Fibroblast of skin of right quadriceps (primary cell): Measurements from ENCODE around the gene CCL7.

Experiments used
- DNase-seq: peaks from one replicate; pipeline ENCODE4 v3.0.0-alpha.2; 2013

The CCL7 gene

GRCh38 chr17:34291721-34292348 lies 21.8 kb downstream of the CCL7 start:
- no peak for DNase-seq

- no peak for DNase-seq
These were observed 29.0 kb downstream of the CCL7 start for GRCh38 chr17:34299027-34299426.

- DNase-seq = peak; percentile 68
These were observed 30.0 kb downstream of the CCL7 start for GRCh38 chr17:34299956-34300577.

- DNase-seq = peak; percentile 83
These were observed 30.8 kb downstream of the CCL7 start for GRCh38 chr17:34300652-34301370.

- DNase-seq = peak; percentile 43
These were observed 32.0 kb downstream of the CCL7 start for GRCh38 chr17:34301986-34302385.

GRCh38 chr17:34302636-34303035 lies 32.6 kb downstream of the CCL7 start:
- no peak for DNase-seq

- DNase-seq = no peak
These were observed 33.6 kb downstream of the CCL7 start for GRCh38 chr17:34303606-34304005.

- no peak for DNase-seq
These were observed 35.0 kb downstream of the CCL7 start for GRCh38 chr17:34305061-34305460.

GRCh38 chr17:34305606-34306005 lies 35.6 kb downstream of the CCL7 start:
- no peak for DNase-seq

- DNase-seq = peak; percentile 75
These were observed 36.4 kb downstream of the CCL7 start for GRCh38 chr17:34306466-34306865.

- peak; percentile 39 for DNase-seq
These were observed 37.1 kb downstream of the CCL7 start for GRCh38 chr17:34307110-34307509.

GRCh38 chr17:34308371-34308770 lies 38.4 kb downstream of the CCL7 start:
- DNase-seq = no peak

- no peak for DNase-seq
These were observed 41.3 kb downstream of the CCL7 start for GRCh38 chr17:34311291-34311690.

GRCh38 chr17:34312080-34312479 lies 42.1 kb downstream of the CCL7 start:
- DNase-seq = peak; percentile 85

- DNase-seq = peak; percentile 49
These were observed 43.1 kb downstream of the CCL7 start for GRCh38 chr17:34313164-34313563.

- peak; percentile 61 for DNase-seq
These were observed 44.3 kb downstream of the CCL7 start for GRCh38 chr17:34314279-34314678.

- no peak for DNase-seq
These were observed 48.5 kb downstream of the CCL7 start for GRCh38 chr17:34318474-34318873.

GRCh38 chr17:34319039-34319483 lies 49.0 kb downstream of the CCL7 start, which contains the start of gene CCL8:
CCL8 (plus strand) TSS chr17:34319435; CDS start chr17:34319502, 67 bp downstream.
- no peak for DNase-seq
